PFSK-1 (cell line): ENCODE measurements around the gene RNF2.

Source experiments
- FOXP2 ChIP-seq: optimal IDR thresholded peaks from 2 replicates; pipeline ENCODE3; 2011; ENCODE audit warnings: borderline replicate concordance, control low read depth, inconsistent platforms; ENCODE audit not compliant: insufficient read depth; ENCODE audit errors: extremely low read length, extremely low read depth
- POLR2AphosphoS5 ChIP-seq: IDR thresholded peaks from 2 replicates; pipeline ENCODE4 v1.6.1; 2012; ENCODE audit warnings: low read depth, mild to moderate bottlenecking, control low read depth, low read length, moderate library complexity
- SIN3A ChIP-seq: IDR thresholded peaks from 2 replicates; pipeline ENCODE4 v1.6.1; 2012; ENCODE audit warnings: mild to moderate bottlenecking, low read length, moderate library complexity, borderline replicate concordance; ENCODE audit not compliant: insufficient read depth
- TAF1 ChIP-seq: IDR thresholded peaks from 2 replicates; pipeline ENCODE4 v1.6.1; 2012; ENCODE audit warnings: low read length, control low read depth, borderline replicate concordance; ENCODE audit not compliant: insufficient read depth
- TF ChIP-seq, protein P1 (sequence below), 2 experiments: IDR thresholded peaks; 2 replicates each; pipeline versions ENCODE4 v1.6.1 to v1.8.0; 2011 to 2012; ENCODE audit warnings: low read depth in 2 of 2, low read length in 2 of 2, control low read depth in 1 of 2, inconsistent platforms in 1 of 2, mild to moderate bottlenecking in 1 of 2, moderate library complexity in 1 of 2; ENCODE audit not compliant: insufficient read depth in 1 of 2

RNF2 gene

DNA sequence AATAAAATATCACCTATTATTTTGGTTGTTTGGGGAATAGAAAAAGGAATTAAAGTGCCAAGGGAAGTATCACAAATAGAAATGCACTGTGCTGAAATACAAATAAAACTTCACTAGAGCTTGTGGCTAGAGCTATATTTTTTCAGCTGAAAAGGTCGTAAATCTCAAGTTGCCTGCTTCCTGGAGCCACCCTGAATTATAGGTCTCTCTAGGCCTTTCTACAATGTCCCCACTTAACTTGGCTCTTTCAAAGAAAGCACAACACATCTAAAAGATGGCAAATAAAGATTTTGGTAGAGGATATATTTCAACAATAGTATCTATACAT is 5.0 kb upstream of the RNF2 start:
- TF ChIP-seq SIN3A (no peak), POLR2AphosphoS5 (no peak), FOXP2 (no peak), TAF1 (no peak)
- TF ChIP-seq, protein P1, sequence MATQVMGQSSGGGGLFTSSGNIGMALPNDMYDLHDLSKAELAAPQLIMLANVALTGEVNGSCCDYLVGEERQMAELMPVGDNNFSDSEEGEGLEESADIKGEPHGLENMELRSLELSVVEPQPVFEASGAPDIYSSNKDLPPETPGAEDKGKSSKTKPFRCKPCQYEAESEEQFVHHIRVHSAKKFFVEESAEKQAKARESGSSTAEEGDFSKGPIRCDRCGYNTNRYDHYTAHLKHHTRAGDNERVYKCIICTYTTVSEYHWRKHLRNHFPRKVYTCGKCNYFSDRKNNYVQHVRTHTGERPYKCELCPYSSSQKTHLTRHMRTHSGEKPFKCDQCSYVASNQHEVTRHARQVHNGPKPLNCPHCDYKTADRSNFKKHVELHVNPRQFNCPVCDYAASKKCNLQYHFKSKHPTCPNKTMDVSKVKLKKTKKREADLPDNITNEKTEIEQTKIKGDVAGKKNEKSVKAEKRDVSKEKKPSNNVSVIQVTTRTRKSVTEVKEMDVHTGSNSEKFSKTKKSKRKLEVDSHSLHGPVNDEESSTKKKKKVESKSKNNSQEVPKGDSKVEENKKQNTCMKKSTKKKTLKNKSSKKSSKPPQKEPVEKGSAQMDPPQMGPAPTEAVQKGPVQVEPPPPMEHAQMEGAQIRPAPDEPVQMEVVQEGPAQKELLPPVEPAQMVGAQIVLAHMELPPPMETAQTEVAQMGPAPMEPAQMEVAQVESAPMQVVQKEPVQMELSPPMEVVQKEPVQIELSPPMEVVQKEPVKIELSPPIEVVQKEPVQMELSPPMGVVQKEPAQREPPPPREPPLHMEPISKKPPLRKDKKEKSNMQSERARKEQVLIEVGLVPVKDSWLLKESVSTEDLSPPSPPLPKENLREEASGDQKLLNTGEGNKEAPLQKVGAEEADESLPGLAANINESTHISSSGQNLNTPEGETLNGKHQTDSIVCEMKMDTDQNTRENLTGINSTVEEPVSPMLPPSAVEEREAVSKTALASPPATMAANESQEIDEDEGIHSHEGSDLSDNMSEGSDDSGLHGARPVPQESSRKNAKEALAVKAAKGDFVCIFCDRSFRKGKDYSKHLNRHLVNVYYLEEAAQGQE (IDR thresholded peaks at IDR 0.05; ENCODE audit: insufficient read depth in 1 of 2, low read depth in 2 of 2, low read length in 2 of 2) = no peak

DNA sequence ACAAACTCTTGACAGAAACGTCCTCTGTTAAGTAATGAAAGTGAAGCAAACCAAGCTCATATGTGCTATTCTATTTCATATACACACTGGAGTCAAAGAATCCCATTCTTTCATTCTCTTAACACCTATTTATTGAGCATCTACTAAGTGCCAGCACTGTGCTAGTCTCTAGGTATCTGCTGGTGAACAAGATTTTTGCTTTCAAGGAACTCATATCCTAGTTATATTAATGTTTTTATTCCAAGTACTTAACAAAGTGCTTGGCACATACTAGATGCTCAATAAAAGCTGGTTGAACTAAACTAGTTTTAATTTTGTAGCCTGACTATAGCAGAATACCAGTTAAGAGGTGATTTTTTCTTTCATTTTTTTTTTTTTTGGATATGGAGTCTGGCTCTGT is 3.6 kb upstream of the RNF2 start:
- TF ChIP-seq TAF1 = no peak
- TF ChIP-seq, protein P1 (IDR thresholded peaks at IDR 0.05; ENCODE audit: insufficient read depth in 1 of 2, low read depth in 2 of 2, low read length in 2 of 2) = no peak

DNA sequence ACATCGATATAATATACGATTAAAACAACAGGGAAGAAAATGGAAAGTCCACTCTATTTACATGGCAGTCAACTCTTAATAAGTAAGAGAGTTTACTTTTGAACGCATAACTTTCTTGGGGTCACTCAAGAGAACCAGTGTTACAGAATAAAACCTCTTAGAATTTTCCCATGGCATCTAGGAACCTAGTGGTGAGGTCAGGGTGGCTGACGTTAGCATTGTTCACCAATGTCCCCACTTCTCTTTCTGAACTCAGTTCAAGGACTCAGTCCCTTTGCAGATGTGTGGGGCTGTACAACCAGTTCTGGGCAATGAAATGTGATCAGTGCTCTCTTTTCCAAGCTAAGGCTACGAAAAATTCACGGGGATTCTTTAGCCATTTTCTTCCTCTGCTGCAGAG is 2.6 kb upstream of the RNF2 start:
- TF ChIP-seq, protein P1 (IDR thresholded peaks at IDR 0.05; ENCODE audit: insufficient read depth in 1 of 2, low read depth in 2 of 2, low read length in 2 of 2) = no peak
- TF ChIP-seq POLR2AphosphoS5 = no peak

DNA sequence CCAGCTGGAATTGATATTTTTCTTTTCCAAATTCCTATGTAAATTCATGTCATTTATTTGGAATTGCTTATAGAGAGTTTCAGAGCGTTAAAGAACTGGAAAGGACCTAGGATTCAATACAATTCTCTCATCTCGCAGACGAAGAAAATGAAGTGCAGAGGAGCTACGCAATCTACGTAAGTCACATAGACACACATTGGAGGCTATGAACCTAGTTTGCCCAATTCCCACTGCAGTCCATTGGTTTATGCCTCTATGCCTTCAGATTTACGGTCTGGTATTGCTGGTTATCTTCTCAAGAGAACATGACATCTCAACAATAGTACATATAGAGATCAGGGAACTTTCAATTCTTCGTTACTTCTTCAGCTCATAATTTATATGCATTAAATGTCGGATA is 971 bp upstream of the RNF2 start:
- TF ChIP-seq FOXP2 (no peak), POLR2AphosphoS5 (no peak), TAF1 (no peak), SIN3A (no peak)
- TF ChIP-seq, protein P1 (IDR thresholded peaks at IDR 0.05; ENCODE audit: insufficient read depth in 1 of 2, low read depth in 2 of 2, low read length in 2 of 2) = no peak

DNA sequence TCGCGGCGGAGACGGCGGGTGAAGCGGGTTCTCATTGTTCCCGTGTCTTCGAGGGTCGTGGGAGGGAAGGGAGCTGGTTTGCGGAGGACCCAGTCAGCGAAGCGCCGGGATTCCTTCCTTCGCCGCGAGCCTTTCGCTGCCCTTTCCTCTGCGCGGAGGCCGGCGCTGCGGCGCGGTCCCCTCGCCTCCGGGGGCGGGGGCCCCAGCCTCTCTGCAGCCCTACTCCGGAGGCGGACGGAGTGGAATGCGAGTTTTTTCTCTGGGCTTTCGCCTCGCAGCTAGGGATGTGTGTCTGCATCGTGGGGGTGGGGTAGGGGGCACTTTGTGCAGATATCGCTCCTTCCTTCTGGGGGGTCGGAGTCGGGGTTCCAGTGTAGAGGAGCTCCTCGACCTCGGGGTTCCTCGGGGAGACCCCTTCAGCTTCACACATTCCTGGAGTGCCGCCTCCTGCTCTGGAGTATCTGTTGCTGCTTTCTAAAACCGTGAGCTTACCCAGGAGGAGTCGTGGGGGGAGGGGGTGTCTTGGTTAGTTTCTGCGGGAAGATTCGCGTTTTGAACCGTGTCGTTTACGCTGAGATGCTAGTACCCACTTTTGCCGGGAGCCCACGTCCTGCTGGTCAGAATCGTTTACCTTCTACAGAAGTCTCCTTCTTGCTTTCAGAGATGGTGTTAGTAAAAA is 595 bp downstream of the RNF2 start:
- no peak for TF ChIP-seq TAF1
- TF ChIP-seq SIN3A = no peak
- TF ChIP-seq, protein P1 (IDR thresholded peaks at IDR 0.05; ENCODE audit: insufficient read depth in 1 of 2, low read depth in 2 of 2, low read length in 2 of 2) = no peak
- no peak for TF ChIP-seq POLR2AphosphoS5
- no peak for TF ChIP-seq FOXP2
